Neutrophil (primary cell): Measurements from ENCODE around the gene METTL4.

Source experiments
- H3K27ac ChIP-seq: fragments of 200-600 bp; sonication (generic); 2 replicates; pipeline ENCODE4 v1.5.1; 2016; ENCODE audit warnings: mild to moderate bottlenecking, moderate library complexity
- H3K27me3 ChIP-seq: fragments of 200-600 bp; sonication (generic); 2 replicates; pipeline ENCODE4 v1.6.0; 2016; ENCODE audit warnings: mild to moderate bottlenecking
- H3K36me3 ChIP-seq: fragments of 200-600 bp; sonication (generic); 2 replicates; pipeline ENCODE4 v1.5.1; 2017
- H3K4me1 ChIP-seq, 2 experiments: fragments of 200-600 bp in 1 of 2; sonication (generic) in 1 of 2; 1 replicate in 1 of 2; 2 replicates in 1 of 2; pipeline versions ENCODE4 v1.5.1 to v1.6.1; 2013 to 2016; ENCODE audit warnings: low read depth in 1 of 2, low read length in 1 of 2, mild to moderate bottlenecking in 1 of 2, moderate library complexity in 1 of 2; ENCODE audit not compliant: control insufficient read depth in 1 of 2, insufficient read depth in 1 of 2
- H3K4me3 ChIP-seq, 2 experiments: fragments of 200-600 bp in 1 of 2; sonication (generic) in 1 of 2; 1 replicate in 1 of 2; 2 replicates in 1 of 2; pipeline ENCODE4 v1.5.1; 2013 to 2016; ENCODE audit warnings: low read depth in 1 of 2, low read length in 1 of 2, mild to moderate bottlenecking in 1 of 2, moderate library complexity in 1 of 2
- H3K9me3 ChIP-seq: fragments of 200-600 bp; sonication (generic); 2 replicates; pipeline ENCODE4 v1.5.1; 2016
- TF ChIP-seq, protein P1 (sequence below): fragments of 200-600 bp; sonication (generic); IDR thresholded peaks from 2 replicates; pipeline ENCODE4 v1.5.1; 2016; ENCODE audit warnings: antibody characterized with exemption

Gene METTL4

DNA sequence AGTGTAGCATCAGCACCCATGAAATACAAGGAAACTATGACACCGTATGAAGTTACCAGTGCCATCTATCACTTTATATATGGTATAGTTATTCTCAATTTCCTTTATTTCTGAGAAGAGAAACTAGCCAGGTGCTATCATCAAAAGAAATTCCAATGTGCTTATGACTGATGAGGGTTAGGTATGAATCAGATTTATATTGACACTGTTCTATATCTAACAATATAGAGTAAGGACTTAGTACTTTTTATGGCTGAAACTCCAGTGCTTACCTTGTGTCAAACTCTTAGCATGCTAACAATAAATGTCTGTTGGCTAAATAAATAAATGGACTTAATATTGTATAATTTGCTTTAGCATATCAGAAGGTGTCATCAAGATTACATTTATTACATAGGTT is 6.9 kb downstream of the METTL4 start:
- H3K4me1 ChIP-seq: peaks cover 0 to 1% of the 10 kb centered on the region in 2 experiments
- no peak overlapping the region for H3K27ac ChIP-seq
- no peak overlapping the region for H3K4me3 ChIP-seq
- no peaks in the 10 kb centered on the region for H3K9me3 ChIP-seq
- H3K36me3 ChIP-seq: peaks cover 6% of the 10 kb centered on the region
- H3K27me3 ChIP-seq: no peaks in the 10 kb centered on the region
- TF ChIP-seq, protein P1, sequence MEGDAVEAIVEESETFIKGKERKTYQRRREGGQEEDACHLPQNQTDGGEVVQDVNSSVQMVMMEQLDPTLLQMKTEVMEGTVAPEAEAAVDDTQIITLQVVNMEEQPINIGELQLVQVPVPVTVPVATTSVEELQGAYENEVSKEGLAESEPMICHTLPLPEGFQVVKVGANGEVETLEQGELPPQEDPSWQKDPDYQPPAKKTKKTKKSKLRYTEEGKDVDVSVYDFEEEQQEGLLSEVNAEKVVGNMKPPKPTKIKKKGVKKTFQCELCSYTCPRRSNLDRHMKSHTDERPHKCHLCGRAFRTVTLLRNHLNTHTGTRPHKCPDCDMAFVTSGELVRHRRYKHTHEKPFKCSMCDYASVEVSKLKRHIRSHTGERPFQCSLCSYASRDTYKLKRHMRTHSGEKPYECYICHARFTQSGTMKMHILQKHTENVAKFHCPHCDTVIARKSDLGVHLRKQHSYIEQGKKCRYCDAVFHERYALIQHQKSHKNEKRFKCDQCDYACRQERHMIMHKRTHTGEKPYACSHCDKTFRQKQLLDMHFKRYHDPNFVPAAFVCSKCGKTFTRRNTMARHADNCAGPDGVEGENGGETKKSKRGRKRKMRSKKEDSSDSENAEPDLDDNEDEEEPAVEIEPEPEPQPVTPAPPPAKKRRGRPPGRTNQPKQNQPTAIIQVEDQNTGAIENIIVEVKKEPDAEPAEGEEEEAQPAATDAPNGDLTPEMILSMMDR: no peak

- Histone ChIP-seq H3K27me3 (no peaks in the 10 kb centered on the region), H3K36me3 (peaks cover 6% of the 10 kb centered on the region), H3K27ac (no peak overlapping the region), H3K9me3 (no peaks in the 10 kb centered on the region), H3K4me3 (no peak overlapping the region), H3K4me1 (no peaks in the 10 kb centered on the region)
- TF ChIP-seq, protein P1: no peak
These were observed 12.1 kb downstream of the METTL4 start for GRCh38 chr18:2559249-2559648.

- H3K9me3 ChIP-seq: no peaks in the 10 kb centered on the region
- H3K36me3 ChIP-seq: peaks cover 6% of the 10 kb centered on the region
- H3K4me1 ChIP-seq: no peaks in the 10 kb centered on the region
- no peak overlapping the region for H3K4me3 ChIP-seq
- no peak overlapping the region for H3K27ac ChIP-seq
- H3K27me3 ChIP-seq: no peaks in the 10 kb centered on the region
- TF ChIP-seq, protein P1: no peak
These were observed 13.8 kb downstream of the METTL4 start for GRCh38 chr18:2557536-2557935.

GRCh38 chr18:2555895-2556294 is 15.4 kb downstream of the METTL4 start:
- Histone ChIP-seq H3K4me3 (no peak overlapping the region), H3K27me3 (no peaks in the 10 kb centered on the region), H3K36me3 (no peaks in the 10 kb centered on the region), H3K4me1 (no peaks in the 10 kb centered on the region), H3K27ac (no peak overlapping the region), H3K9me3 (no peaks in the 10 kb centered on the region)
- TF ChIP-seq, protein P1: no peak

DNA sequence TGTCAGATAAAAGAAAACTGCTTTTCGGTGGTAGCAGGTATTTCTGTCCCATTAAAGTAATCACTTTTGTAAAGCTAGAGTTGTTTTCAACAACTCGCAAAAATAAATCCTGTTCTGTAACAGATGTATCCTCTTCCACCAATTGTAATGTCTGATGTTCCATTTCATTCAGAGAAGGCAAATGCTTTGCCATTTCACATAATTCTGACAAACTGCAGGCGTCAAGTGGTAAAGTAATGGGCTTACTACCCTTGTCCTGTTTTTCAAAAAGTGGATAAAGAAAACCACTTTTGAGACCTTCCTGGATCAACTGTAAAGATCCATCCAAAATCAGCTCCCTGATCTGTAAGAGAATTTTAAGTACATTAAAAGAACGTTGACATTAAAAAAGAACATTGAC is 16.6 kb downstream of the METTL4 start:
- H3K4me3 ChIP-seq: no peak overlapping the region

More for the DNA sequence above, 16.6 kb downstream of the METTL4 start:
- TF ChIP-seq, protein P1: no peak
- H3K9me3 ChIP-seq: no peaks in the 10 kb centered on the region
- H3K4me1 ChIP-seq: no peaks in the 10 kb centered on the region
- no peaks in the 10 kb centered on the region for H3K36me3 ChIP-seq
- H3K27me3 ChIP-seq: no peaks in the 10 kb centered on the region
- H3K27ac ChIP-seq: no peak overlapping the region
